ENCODE data around the gene VPS13A. TPM values are rescaled to one million over a fixed set of nuclear protein-coding genes. Genes with fewer than 3 reads are reported as not detected.

Gene VPS13A
- total and polyA plus RNA-seq, 2 of the 13 experiments (the other 11 are each of a cell fraction or from before 2014, with no cell fraction given): 20.4 to 20.7 TPM

- POLR2A ChIA-PET: no interaction called here
- DNase-seq (ENCODE audit: low spot score) (no peak), ATAC-seq (no peak), FAIRE-seq (no peak)
- H3K36me3 ChIP-seq (replicated peaks in 1 of 2; ENCODE audit: control insufficient read depth in 1 of 2, insufficient read depth in 2 of 2, low read length in 2 of 2): no peaks in the 10 kb centered on the region
- peaks cover 5% of the 10 kb centered on the region; the same call in 1 of the 2 replicates for H3K9me3 ChIP-seq (ENCODE audit: low read length)
- no TSS peak for BruUV-seq (replicated peaks)
- H3K4me3 ChIP-seq (replicated peaks in 1 of 3; ENCODE audit: insufficient read depth in 1 of 3, low read depth in 2 of 3, low read length in 3 of 3): no peak overlapping the region
- in situ Hi-C loops (cut with HindIII; ENCODE audit: extremely low pct_ligation_motif_present, low pct_unique_long_range_greater_than_20kb) (loop anchor here (10.0 to 25.0 kb wide), 2 partner anchors 305 to 662 kb away; no protein-coding TSS in a partner anchor), intact Hi-C loops (cut with micrococcal nuclease; ENCODE audit: unreplicated experiment) (no loop called here)
- H3K9ac ChIP-seq (ENCODE audit: insufficient read depth, low read depth, low read length): no peak overlapping the region
- no peak overlapping the region for H3K27ac ChIP-seq (ENCODE audit: extremely low read length, insufficient read depth, low read length)
- H3K4me1 ChIP-seq (ENCODE audit: insufficient read depth, low read length): no peaks in the 10 kb centered on the region
- CTCF ChIA-PET (ENCODE audit: low intra/inter-chr PET ratio, low total read pairs): no interaction called here
- H3K4me2 ChIP-seq (ENCODE audit: low read depth, low read length): no peak overlapping the region
- H4K20me1 ChIP-seq (ENCODE audit: insufficient read depth, low read length): no peaks in the 10 kb centered on the region
- no peaks in the 10 kb centered on the region for H3K79me2 ChIP-seq (ENCODE audit: insufficient read depth, low read length)
- H3K27me3 ChIP-seq (ENCODE audit: control insufficient read depth in 1 of 2, insufficient read depth in 2 of 2, low read length in 2 of 2): peaks cover 0 to 36% of the 10 kb centered on the region in 2 experiments; a peak in 3 of 5 replicates
- H2AFZ ChIP-seq (ENCODE audit: low read length): no peak overlapping the region
- 22% methylated on average over 4 of the region's 4 CpGs for WGBS (ENCODE audit: low lambda C conversion rate)
- TF ChIP-seq SNAPC4 (CRISPR knock-in tag; IDR thresholded peaks at IDR 0.05) (no peak), MAX (IDR thresholded peaks at IDR 0.05) (no peak), KDM3A (CRISPR knock-in tag; IDR thresholded peaks at IDR 0.05; ENCODE audit: low read depth) (no peak), GABPA (IDR thresholded peaks at IDR 0.05; ENCODE audit: low read depth, low read length) (no peak), GABPA (CRISPR knock-in tag; IDR thresholded peaks at IDR 0.05; ENCODE audit: low read depth) (no peak), ZBTB39 (CRISPR knock-in tag; IDR thresholded peaks at IDR 0.05) (no peak), ZNF589 (CRISPR knock-in tag; conservative IDR thresholded peaks at IDR 0.05) (no peak), ZSCAN21 (CRISPR knock-in tag; IDR thresholded peaks at IDR 0.05; ENCODE audit: borderline replicate concordance) (no peak), ZNF33A (CRISPR knock-in tag; IDR thresholded peaks at IDR 0.05; ENCODE audit: borderline replicate concordance) (no peak), ZNF577 (CRISPR knock-in tag; IDR thresholded peaks at IDR 0.05; ENCODE audit: borderline replicate concordance, low read depth) (no peak), ZNF850 (CRISPR knock-in tag; conservative IDR thresholded peaks at IDR 0.05) (no peak), RXRA (CRISPR knock-in tag; IDR thresholded peaks at IDR 0.05) (no peak), ZNF816 (CRISPR knock-in tag; IDR thresholded peaks at IDR 0.05; ENCODE audit: borderline replicate concordance) (no peak), YY1 (IDR thresholded peaks at IDR 0.05; ENCODE audit: insufficient read depth, insufficient replicate concordance, low read depth, low read length) (no peak), MXD1 (CRISPR knock-in tag; IDR thresholded peaks at IDR 0.05) (no peak), CHCHD3 (CRISPR knock-in tag; IDR thresholded peaks at IDR 0.05) (no peak), ZNF607 (CRISPR knock-in tag; IDR thresholded peaks at IDR 0.05; ENCODE audit: borderline replicate concordance) (no peak), ZNF253 (CRISPR knock-in tag; IDR thresholded peaks at IDR 0.05; ENCODE audit: borderline replicate concordance) (no peak), KAT2B (IDR thresholded peaks at IDR 0.05; ENCODE audit: borderline replicate concordance, low read depth, low read length) (no peak)
Measured at GRCh38 chr9:77450085-77450475, 272.7 kb downstream of the VPS13A start.

Data from HepG2 (cell line).